GM10266 (cell line): ENCODE results near the gene CAMTA1.
"Not testable (repeated sequence)": the region's sequence is repeated elsewhere in the genome, so short reads cannot be mapped to it uniquely, and the experiment has no call there.

Experiments
- DNase-seq: peaks from one replicate; pipeline ENCODE4 v3.0.0; 2012; ENCODE audit errors: extremely low spot score
- CTCF ChIP-seq: IDR thresholded peaks from 2 replicates; pipeline ENCODE4 v1.5.1; 2012; ENCODE audit warnings: mild to moderate bottlenecking, low read depth; ENCODE audit not compliant: control insufficient read depth, insufficient read depth; ENCODE audit errors: missing control alignments

Gene CAMTA1

DNA sequence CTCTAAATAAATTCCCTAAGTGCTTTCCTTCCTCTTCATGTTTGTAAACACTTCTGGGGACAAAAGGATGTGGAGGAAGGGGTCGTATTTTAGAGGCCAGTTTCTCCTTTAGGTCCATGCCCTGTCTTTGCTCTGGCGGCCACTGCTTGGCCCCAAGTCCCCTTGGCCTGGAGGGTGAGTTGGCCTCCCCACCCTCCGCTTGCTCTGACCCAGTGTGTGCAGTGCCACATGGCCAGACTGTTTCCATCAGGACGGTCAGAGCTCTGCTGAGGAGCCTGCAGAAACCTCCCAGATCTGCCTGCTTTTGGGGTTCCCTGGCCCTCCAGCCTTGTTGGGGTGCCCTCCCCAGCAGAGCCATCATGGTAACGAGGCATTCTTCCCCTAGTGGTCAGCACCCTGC lies 127.8 kb downstream of the CAMTA1 start:
- TF ChIP-seq CTCF = no peak
- DNase-seq = no peak

DNA sequence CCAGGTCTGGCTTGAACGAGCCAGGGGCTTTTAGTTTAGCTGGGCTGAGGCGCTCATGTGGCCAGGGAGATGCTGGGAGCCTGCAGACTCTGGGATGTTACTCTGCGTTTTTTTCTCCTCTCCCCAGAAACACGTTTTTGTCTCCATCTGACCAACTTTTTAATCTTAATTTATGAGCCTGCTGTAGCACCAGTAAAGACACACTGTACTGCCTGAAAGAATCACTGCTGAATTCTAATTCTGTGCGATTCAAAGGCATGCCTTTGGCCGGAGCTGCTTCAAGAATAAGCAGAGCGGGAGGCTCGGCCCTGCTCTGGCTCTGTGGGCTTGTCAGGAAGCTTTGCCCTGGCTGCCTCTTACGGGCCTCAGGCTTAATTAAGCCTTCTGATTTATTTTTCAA lies 129.5 kb downstream of the CAMTA1 start:
- DNase-seq = no peak
- no peak for TF ChIP-seq CTCF

DNA sequence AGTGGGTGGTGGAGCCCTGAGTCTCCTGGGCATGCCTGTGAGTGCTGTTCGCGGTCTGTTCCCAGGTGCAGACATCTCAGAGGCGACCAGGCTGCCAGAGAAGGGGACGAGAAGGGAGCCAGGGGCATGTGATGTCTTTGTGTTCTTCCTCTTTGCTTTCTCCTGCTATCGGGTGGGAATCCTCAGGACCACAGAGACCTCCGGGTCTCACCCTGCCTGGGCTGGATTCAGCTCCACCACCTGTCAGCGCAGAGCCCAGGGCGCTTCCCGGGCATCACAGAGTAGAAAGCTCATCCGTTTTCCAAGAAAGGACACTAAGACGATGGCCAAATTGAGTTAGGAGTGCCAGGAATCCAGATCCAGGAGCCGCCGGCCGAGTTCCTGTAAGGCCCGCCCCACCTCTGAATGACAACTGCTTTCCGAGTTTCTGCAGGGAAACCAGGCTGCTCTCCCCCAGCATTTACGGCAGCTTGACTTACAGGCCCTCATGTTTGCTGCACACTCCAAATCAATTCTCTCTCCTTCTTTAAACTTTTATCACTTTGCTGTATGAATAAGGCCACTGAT lies 130.8 kb downstream of the CAMTA1 start:
- TF ChIP-seq CTCF = no peak
- no peak for DNase-seq

- no peak for DNase-seq
- no peak for TF ChIP-seq CTCF
Observed at GRCh38 chr1:6917067-6917466, 131.8 kb downstream of the CAMTA1 start.

GRCh38 chr1:6918186-6918924 lies 133.1 kb downstream of the CAMTA1 start:
- no peak for DNase-seq
- TF ChIP-seq CTCF = no peak

GRCh38 chr1:6918925-6919511 lies 133.8 kb downstream of the CAMTA1 start:
- no peak for DNase-seq
- no peak for TF ChIP-seq CTCF

- DNase-seq = not testable (repeated sequence)
Observed at GRCh38 chr1:6921506-6921905, 136.3 kb downstream of the CAMTA1 start.
